ENCODE measurements around the gene ETV3.

DNA sequence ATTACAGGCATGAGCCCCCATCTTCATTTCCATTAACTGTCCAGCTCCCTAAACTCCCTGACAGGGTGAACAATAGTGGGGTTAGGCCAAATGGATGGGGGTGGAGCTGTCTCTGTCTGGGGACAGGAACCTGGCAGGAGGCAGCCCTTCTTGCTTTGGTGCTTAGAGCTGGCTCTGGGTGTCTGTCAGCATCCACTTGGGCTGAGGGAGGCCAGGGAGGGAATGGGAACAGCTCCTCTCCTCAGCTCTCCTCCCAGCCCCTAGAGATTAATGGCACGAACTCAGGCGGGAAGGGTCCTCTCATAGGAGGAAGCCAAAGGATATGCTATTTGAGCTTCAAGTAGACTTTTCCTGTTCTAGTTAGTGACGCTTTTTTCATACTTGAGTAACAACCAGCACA, 27.5 kb downstream of the ETV3 start:
- TF ChIP-seq, protein P1, sequence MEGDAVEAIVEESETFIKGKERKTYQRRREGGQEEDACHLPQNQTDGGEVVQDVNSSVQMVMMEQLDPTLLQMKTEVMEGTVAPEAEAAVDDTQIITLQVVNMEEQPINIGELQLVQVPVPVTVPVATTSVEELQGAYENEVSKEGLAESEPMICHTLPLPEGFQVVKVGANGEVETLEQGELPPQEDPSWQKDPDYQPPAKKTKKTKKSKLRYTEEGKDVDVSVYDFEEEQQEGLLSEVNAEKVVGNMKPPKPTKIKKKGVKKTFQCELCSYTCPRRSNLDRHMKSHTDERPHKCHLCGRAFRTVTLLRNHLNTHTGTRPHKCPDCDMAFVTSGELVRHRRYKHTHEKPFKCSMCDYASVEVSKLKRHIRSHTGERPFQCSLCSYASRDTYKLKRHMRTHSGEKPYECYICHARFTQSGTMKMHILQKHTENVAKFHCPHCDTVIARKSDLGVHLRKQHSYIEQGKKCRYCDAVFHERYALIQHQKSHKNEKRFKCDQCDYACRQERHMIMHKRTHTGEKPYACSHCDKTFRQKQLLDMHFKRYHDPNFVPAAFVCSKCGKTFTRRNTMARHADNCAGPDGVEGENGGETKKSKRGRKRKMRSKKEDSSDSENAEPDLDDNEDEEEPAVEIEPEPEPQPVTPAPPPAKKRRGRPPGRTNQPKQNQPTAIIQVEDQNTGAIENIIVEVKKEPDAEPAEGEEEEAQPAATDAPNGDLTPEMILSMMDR (IDR thresholded peaks at IDR 0.05): no peak
- TF ChIP-seq ZFX (IDR thresholded peaks at IDR 0.05; ENCODE audit: borderline replicate concordance): no peak

Data from 22Rv1 (cell line).